ENCODE results near the gene EVA1C. TPM values are rescaled to one million over a fixed set of nuclear protein-coding genes. Genes with fewer than 3 reads are reported as not detected.

The EVA1C gene
- total RNA-seq, 3 donors from 2014 or later, result 13.7 to 27.8 (median 15.3) TPM

GRCh38 chr21:32562426-32562825, 149.9 kb downstream of the EVA1C start:
- no peak overlapping the region for H3K4me3 ChIP-seq
- no peaks in the 10 kb centered on the region for H3K36me3 ChIP-seq (ENCODE audit: low read depth)
- DNase-seq, result peak in 1 of 3 donors; percentile 54
- H3K4me1 ChIP-seq (ENCODE audit: low read depth), result no peaks in the 10 kb centered on the region
- no peak for ATAC-seq
- TF ChIP-seq CTCF (IDR thresholded peaks at IDR 0.05), result no peak
- H3K9me3 ChIP-seq, result no peaks in the 10 kb centered on the region
- intact Hi-C loops (cut with DNase I, micrococcal nuclease), result no loop called here

GRCh38 chr21:32562915-32563314, 150.4 kb downstream of the EVA1C start:
- Histone ChIP-seq H3K9me3 (no peaks in the 10 kb centered on the region), H3K4me3 (no peak overlapping the region), H3K4me1 (ENCODE audit: low read depth) (no peaks in the 10 kb centered on the region), H3K36me3 (ENCODE audit: low read depth) (no peaks in the 10 kb centered on the region)
- intact Hi-C loops (cut with DNase I, micrococcal nuclease), result no loop called here
- no peak for TF ChIP-seq CTCF (IDR thresholded peaks at IDR 0.05)
- no peak for ATAC-seq
- no peak for DNase-seq

Other genes with a start within 250 kb of the EVA1C start
- gene MIS18A, start 133.7 kb upstream of the EVA1C start, total RNA-seq, result 10 to 100 TPM in 1 of 3 donors, 1 to 10 TPM in 2; 6.6 to 16.3 (median 6.9) TPM
- not detected for gene MRAP, start 113.9 kb upstream of the EVA1C start, total RNA-seq
- 10 to 100 TPM in 1 of 3 donors, 1 to 10 TPM in 2; 8.4 to 13.5 (median 8.7) TPM for gene URB1, start 19.7 kb upstream of the EVA1C start, total RNA-seq
- gene TCP10L, start 172.8 kb downstream of the EVA1C start, total RNA-seq, result 1 to 10 TPM in 1 of 3 donors, under 1 TPM in 1, not detected in 1; 0.14 to 2.1 TPM
- 10 to 100 TPM; 24.2 to 35.6 (median 27.0) TPM for gene CFAP298, start 199.7 kb downstream of the EVA1C start, total RNA-seq

All from mucosa of descending colon (tissue), 3 donors.